ENCODE results near the gene LRP8. TPM values are rescaled to one million over a fixed set of nuclear protein-coding genes. Genes with fewer than 3 reads are reported as not detected.

LRP8 gene
- total and polyA plus RNA-seq, 2 donors (not counting 3 experiments of a cell fraction or from before 2014, with no cell fraction given): 40.9 to 62.2 TPM

DNA sequence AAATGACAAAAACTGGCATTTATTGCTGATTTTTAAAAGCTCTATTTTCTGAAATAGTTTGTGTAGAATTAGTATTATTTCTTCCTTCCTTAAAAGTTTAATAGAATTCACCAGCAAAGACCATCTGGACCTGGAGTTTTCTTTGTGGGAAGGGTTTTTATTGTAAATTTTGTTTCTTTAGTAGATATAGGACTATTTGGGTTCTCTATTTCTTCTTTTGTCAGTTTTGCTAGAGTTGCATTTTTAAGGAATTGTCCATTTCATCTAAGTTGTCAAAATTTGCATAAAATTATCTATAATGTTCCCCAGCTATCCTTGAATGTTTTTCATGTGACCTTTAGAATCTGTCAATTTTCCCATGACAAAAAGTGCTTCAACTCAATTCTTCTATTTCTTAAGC, 28.8 kb upstream of the LRP8 start:
- dilution Hi-C loops (cut with MboI; ENCODE audit: extremely low pct_ligation_motif_present, low sequenced_read_pairs): no loop called here
- no peaks in the 10 kb centered on the region for H3K9me1 ChIP-seq (replicated peaks; ENCODE audit: control insufficient read depth, extremely low read depth, insufficient read depth, low read length)
- CTCF ChIA-PET: interaction anchor here (1.4 kb wide), 1 partner anchor 11 kb away, joined by 6 read pairs; no protein-coding TSS in a partner anchor

More for the DNA sequence above, 28.8 kb upstream of the LRP8 start:
- Histone ChIP-seq H3K36me3 (ENCODE audit: control insufficient read depth in 2 of 2, extremely low read depth in 1 of 2, insufficient read depth in 2 of 2, low read length in 2 of 2) (no peaks in the 10 kb centered on the region), H3K27ac (ENCODE audit: insufficient read depth, low read depth, low read length) (no peak overlapping the region), H3K27me3 (ENCODE audit: control insufficient read depth in 2 of 2, insufficient read depth in 2 of 2, low read length in 2 of 2) (peaks cover 0 to 19% of the 10 kb centered on the region in 2 experiments), H3K4me3 (replicated peaks in 1 of 3; ENCODE audit: insufficient read depth in 1 of 3, low read depth in 1 of 3, low read length in 3 of 3) (no peak overlapping the region), H3K4me1 (ENCODE audit: control insufficient read depth, extremely low read depth, insufficient read depth, low read length) (no peaks in the 10 kb centered on the region), H3K9me3 (replicated peaks; ENCODE audit: control insufficient read depth, insufficient read depth, low read length) (no peaks in the 10 kb centered on the region), H2AFZ (ENCODE audit: low read depth, low read length) (no peak overlapping the region), H4K20me1 (replicated peaks; ENCODE audit: control insufficient read depth, extremely low read depth, insufficient read depth, low read length) (no peaks in the 10 kb centered on the region), H3K79me2 (ENCODE audit: control insufficient read depth, insufficient read depth, low read length) (no peaks in the 10 kb centered on the region), H3K4me2 (ENCODE audit: insufficient read depth, low read length) (no peak overlapping the region), H3K9ac (replicated peaks; ENCODE audit: extremely low read depth, insufficient read depth, low read length) (no peak overlapping the region)
- no peak for FAIRE-seq
- no peak for DNase-seq (ENCODE audit: low read depth, low spot score)
- BruUV-seq (replicated peaks): no TSS peak
- TF ChIP-seq, protein P1, sequence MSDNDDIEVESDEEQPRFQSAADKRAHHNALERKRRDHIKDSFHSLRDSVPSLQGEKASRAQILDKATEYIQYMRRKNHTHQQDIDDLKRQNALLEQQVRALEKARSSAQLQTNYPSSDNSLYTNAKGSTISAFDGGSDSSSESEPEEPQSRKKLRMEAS (IDR thresholded peaks at IDR 0.05; ENCODE audit: insufficient read depth, insufficient read length): no peak
- TF ChIP-seq EZH2 (IDR thresholded peaks at IDR 0.05; ENCODE audit: borderline replicate concordance, low read depth, low read length, severe bottlenecking) (no peak), FOS (IDR thresholded peaks at IDR 0.05; ENCODE audit: borderline replicate concordance, insufficient read depth, low read length) (no peak), MYC (IDR thresholded peaks at IDR 0.05; ENCODE audit: low read depth, low read length) (no peak), POLR2A (IDR thresholded peaks at IDR 0.05; ENCODE audit: low read depth, low read length) (no peak), JUN (IDR thresholded peaks at IDR 0.05; ENCODE audit: borderline replicate concordance, insufficient read depth, insufficient read length, low read depth) (no peak), POLR2AphosphoS5 (IDR thresholded peaks at IDR 0.05; ENCODE audit: insufficient read depth, low read depth, low read length) (no peak), GATA2 (IDR thresholded peaks at IDR 0.05; ENCODE audit: insufficient read depth, insufficient read length, low read depth, low read length) (no peak)
- TF ChIP-seq, protein P2, sequence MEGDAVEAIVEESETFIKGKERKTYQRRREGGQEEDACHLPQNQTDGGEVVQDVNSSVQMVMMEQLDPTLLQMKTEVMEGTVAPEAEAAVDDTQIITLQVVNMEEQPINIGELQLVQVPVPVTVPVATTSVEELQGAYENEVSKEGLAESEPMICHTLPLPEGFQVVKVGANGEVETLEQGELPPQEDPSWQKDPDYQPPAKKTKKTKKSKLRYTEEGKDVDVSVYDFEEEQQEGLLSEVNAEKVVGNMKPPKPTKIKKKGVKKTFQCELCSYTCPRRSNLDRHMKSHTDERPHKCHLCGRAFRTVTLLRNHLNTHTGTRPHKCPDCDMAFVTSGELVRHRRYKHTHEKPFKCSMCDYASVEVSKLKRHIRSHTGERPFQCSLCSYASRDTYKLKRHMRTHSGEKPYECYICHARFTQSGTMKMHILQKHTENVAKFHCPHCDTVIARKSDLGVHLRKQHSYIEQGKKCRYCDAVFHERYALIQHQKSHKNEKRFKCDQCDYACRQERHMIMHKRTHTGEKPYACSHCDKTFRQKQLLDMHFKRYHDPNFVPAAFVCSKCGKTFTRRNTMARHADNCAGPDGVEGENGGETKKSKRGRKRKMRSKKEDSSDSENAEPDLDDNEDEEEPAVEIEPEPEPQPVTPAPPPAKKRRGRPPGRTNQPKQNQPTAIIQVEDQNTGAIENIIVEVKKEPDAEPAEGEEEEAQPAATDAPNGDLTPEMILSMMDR (IDR thresholded peaks at IDR 0.05; ENCODE audit: extremely low read depth in 1 of 2, insufficient read depth in 1 of 2, low read depth in 1 of 2, low read length in 2 of 2): no peak
- POLR2A ChIA-PET: no interaction called here
- intact Hi-C loops (cut with micrococcal nuclease): no loop called here
